Measurements from ENCODE around the gene SIK3.
A peak's percentile ranks its signal among the peaks of the same experiment; 100 is the strongest.

SIK3 gene

DNA sequence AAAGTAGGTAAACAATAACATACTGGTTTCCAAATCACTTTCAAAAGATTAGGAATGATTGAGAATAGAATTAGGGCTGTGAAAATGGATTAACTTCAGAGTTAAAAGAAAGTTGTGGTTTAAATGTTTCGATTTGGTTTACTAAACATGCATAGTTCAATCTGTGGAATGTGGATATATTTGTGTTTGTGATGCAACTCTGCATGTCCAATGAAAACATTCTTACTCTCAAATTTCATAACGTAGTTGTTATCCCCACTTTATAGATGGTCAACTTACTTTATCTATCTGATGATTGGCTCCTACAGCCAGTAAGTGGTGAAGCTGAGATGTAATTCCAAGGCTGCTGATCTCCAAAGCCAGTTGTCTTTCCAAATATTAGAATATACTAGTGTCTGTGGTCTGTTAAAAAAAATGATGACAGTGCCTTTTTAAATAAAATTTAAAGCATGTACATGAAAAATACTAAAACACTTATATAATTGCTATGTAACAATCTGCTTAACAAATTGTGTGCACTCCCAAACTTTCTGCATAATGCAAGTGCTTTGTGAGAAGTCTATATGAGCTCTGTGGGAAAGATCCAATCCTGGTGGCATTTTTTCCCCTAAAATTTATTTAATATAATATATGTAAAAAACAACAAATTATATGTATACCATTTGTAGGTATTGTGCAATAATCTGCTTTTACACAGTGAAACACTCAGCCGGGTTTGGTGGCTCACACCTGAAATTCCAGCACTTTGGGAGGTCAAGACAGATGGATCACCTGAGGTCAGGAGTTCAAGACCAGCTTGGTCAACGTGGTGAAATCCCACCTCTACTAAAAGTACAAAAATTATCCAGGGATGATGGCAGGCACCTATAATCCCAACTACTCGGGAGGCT, 9.7 kb upstream of the SIK3 start:
- no peak for DNase-seq

- no peak for DNase-seq
These were observed 2.3 kb upstream of the SIK3 start for GRCh38 chr11:117100556-117100955.

- DNase-seq: no peak
These were observed 1.5 kb upstream of the SIK3 start for GRCh38 chr11:117099696-117100095.

DNA sequence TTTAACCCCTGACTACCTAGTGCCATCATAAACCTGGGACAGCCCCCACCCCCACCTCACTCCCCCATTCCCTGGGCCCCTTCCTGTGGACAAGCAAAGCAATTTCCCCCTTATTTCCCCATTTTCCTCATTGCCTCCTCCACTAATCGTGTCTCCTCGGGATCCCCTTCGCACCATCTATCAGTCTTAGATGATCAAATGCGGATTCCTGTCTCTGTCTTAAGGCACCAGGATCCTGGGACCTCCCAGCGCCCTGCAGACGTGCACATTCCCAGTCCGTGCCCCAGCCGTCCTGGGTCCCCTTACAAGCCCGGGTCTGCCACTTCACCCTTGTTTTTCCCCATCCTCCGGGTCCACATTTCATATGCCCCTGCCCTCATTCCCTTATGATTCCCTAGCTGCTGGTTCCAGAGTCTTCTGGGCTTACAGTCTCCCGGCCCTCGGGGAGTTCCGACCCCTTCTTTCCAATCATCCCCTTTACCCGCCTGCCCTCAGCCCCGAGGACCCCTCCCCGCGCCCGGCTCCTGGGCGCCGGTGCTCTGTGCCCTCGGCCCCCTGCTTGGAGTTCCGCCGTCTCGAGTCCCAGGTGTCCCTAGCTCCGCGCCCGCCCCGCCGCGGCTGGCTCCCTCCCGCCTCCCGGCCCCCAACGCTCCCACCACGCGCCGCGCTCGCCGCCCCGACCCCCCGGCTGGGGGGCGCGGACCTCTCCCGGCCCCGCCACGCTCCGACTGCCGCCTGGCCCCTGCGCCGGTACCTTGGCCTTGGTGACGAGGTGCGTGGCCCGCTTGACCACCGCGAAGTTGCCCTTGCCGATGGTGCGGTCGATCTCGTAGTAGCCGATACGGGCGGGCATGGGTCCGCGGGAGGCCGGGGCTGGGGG, 599 bp downstream of the SIK3 start:
- peak; percentile 48 to 83 (median 81) for DNase-seq

- peak in 1 of 3 experiments; percentile 41 for DNase-seq
These were observed 1.2 kb downstream of the SIK3 start for GRCh38 chr11:117097014-117097388.

GRCh38 chr11:117096201-117096991, 1.8 kb downstream of the SIK3 start:
- DNase-seq: peak in 1 of 3 experiments; percentile 6

DNA sequence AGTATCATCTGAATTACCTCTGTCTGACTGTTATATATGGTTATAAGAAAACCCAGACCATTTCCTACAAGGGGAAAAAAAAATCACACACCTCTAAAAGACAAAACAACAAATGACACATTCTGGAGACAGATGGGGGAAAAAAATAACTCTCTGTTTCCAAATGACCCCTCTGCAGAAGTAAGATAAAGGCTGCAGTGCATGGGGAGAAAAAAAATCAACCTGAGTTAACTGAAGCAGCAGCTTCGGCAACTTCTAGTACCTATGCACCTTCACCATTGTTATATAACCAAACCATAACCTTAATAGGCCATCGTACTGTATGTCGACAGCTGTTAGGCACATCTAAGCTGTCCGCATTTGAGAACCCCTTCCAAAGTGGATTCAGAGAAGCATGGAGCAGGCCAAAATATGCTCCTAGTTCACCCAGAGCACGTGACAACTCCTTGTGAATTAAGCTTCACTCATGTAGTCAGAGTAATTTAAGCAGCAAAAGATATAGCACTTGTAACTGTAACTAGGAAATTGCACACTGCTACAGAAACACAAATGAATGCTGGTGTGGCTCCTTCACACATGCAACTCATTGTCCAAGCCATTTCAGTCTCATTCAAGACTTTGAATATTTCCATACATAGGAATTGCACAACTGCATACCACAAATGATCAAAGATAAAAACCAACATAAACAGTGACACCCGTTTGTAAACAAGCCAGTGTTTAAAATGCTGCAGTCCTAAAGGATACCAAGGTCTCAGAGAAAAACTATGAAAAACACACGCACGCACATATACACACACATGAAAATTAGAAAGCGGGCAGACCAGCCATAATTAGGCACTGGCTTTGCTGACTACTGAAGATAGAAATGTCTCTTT, 2.7 kb downstream of the SIK3 start:
- DNase-seq: peak in 2 of 3 experiments; percentile 19 to 57

DNA sequence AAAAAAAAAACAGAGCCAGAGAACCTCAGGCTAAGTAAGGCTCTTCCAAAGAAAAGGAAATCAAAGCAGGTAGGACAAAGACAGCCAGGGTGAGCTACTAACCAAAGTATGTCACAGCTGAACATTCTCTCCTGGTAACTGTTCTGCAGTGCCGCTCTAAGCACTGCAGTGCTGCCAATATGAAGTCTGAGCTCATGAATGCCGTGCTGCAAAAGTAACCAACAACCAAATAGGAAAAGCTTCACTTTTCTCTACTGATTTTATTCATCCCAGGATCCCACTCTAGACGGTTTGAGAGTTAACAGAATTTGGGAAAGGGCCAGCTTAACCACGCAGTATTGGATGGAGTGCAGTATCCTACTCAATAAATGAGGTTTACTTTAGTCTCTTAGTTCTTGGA, 3.5 kb downstream of the SIK3 start:
- DNase-seq: no peak

GRCh38 chr11:117092951-117093590, 5.2 kb downstream of the SIK3 start:
- no peak for DNase-seq

DNA sequence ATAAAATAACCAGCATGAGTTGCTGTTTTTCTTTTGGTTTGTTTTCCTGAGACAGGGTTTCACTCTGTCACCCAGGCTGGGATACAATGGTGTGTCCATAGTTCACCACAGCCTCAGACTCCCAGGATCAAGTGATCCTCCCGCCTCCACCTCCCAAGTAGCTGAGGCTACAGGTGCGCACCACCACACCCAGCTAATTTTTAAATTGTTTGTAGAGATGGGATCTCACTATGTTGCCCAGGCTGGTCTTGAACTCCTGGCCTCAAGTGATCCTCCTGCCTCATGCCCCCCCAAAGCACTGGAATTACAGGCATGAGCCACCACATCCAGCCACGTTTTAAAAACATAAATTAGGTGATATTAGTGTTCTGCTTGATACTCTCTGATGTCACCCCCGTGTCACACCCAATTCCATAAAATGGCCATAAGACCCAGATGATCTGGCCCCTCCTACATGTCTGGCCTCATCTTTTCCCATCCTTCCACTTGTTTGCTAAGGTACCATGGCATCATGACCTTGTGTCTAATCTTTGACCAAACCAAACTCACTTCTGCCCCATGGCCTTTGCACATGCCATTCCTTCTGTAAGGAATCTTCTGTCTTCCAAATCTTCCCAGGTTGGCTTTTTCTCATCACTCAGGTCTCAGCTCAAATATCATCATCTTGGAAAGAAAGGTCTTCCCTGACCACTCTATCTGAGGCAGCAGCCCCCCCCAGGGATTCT, 6.3 kb downstream of the SIK3 start:
- no peak for DNase-seq

- DNase-seq: no peak
These were observed 8.0 kb downstream of the SIK3 start for GRCh38 chr11:117090111-117090706.

- no peak for DNase-seq
These were observed 8.5 kb downstream of the SIK3 start for GRCh38 chr11:117089685-117090084.

DNA sequence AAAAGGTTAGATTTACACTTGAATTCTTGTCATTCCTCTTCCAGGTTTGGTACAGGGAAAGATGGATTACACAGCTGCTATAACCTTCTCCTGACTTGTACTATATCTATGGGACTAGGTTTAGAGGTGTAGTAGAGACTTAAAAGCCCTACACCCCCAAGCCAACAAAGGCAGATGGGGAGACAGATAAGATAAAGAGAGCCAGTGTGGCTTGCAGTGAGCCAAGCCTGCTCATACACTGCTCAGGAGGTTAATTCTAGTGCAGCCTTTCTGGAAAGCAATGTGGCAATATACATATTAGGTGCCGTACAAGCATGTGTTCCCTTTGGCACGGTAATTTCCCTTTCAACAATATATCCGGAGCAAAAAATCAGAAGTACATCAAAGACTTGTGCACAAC, 10.8 kb downstream of the SIK3 start:
- DNase-seq: no peak

DNA sequence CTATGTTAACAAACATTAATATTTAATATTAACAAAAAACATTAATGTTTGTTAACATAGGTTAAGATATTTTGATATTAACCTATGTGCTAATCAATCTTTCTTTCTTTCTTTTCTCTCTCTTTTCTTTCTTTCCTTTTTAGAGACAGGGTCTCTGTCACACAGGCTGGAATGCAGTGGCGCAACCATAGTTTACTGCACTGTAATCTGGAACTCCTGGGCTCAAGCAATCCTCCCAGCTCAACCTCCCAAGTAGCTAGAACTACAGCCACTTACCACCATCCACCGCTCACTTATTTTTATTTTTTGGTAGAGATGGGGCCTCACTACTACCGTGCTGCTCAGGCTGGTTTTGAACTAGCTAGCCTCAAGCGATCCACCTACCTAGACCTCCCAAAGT, 13.2 kb downstream of the SIK3 start:
- peak in 1 of 3 experiments; percentile 46 for DNase-seq

DNA sequence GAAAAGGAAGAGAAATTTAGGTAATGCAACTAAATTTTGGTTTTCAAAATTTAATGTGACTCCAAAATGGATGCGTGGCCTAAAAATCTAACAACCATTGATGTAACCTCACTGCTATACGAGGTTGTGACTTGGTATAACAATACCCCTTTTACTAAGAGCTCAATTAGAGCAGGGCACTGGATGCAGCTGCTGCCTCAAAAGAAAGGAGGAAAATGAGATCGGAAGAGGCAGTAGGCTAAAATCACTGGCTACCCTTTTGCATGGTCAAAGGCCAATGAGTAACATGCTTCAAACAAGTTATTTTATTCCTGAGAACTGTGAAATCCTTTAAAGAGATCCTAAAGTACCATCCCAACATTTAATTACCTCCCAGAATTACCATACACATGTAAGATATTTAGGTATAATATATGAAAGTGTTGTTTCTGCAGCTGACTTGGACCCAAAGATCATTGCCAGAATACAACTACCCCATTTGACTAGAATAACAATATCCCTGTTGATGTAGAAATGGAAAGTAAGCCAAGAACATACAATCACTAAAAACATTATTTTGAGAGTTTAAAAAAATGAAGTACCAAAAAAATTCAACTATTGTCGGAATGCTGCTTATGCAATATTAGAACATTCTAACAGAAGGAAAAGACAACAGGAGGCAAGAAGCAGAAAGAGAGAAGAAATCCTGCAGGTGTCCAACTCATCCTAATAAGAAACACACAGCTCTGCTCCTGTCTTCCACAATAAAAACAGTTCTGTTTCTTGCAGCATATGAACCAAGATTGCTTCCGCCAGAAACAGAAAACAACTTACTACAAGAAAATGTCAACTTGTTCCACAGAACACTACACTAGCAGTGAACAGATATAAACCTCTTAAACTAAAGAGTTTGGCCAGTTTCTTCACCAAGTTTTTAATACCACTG, 15.0 kb downstream of the SIK3 start:
- DNase-seq: peak in 1 of 3 experiments; percentile 18

GRCh38 chr11:117081908-117082307, 16.3 kb downstream of the SIK3 start:
- no peak for DNase-seq

GRCh38 chr11:117080370-117080769, 17.9 kb downstream of the SIK3 start:
- DNase-seq: no peak

GRCh38 chr11:117076941-117077691, 21.1 kb downstream of the SIK3 start:
- peak; percentile 28 to 88 (median 39) for DNase-seq
